GM18867 (cell line): ENCODE measurements around the gene DCAF7.

ENCODE experiments used
- ATAC-seq: cut with Tn5 transposase; IDR thresholded peaks from one replicate; pipeline ENCODE4 v1.9.1; 2021; ENCODE audit warnings: mild to moderate bottlenecking, moderate library complexity; ENCODE audit not compliant: unreplicated experiment

Gene DCAF7

GRCh38 chr17:63623786-63624530, 73.7 kb downstream of the DCAF7 start:
- ATAC-seq, result no peak

DNA sequence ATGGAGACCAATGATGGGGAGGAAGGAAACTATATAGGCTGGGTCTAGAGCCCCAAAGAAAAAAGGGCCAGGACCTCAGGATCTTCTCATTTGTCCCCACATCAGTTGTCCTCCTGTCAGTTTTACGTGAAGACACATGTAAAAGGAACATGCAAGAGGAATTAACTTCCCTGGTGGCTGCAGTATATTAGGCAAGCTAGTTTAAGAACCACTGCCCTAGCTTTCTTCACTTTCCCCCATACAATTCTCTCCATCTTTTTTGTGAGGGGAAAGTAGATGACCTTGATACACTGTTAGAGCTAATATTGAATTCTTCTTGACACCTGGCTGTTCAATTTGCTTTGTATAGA, 74.2 kb downstream of the DCAF7 start:
- no peak for ATAC-seq

GRCh38 chr17:63626551-63627180, 76.4 kb downstream of the DCAF7 start:
- ATAC-seq, result no peak

GRCh38 chr17:63629627-63630026, 79.3 kb downstream of the DCAF7 start:
- ATAC-seq, result no peak

DNA sequence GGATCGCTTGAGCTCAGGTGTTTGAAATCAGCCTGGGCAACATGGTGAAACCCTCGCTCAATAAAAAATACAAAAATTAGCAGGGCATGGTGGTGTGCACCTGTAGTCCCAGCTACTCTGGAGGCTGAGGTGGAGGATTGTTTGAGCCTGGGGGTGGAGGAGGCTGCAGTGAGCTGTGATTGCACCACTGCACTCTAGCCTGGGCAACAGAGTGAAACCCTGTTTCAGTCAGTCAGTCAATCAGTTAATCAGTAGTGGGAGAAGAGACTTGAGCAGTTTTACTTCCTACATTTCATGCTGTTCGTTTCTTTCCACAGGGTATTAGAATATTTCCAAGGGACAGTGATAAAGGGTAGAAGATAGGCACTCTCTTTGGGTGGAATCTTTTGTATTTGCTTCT, 80.8 kb downstream of the DCAF7 start:
- no peak for ATAC-seq

DNA sequence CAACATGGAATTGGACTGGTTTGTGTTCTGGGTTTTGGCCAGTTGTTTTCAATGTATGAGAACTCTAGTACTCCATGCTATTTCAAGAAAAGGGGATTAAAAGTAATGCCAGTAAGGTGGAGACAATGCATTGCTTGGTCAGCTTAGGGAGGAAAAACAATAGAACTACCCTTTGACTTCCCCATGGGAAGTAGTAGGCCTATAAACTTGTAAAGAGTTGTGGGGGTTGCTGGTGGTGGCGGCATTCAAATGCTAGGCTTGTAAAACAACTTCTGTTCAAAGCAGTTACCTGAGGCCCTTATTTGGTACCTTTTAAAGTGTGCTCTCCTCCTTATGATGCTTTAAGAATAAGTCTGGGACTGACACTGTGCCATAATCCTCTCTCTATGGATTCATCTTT, 81.3 kb downstream of the DCAF7 start:
- no peak for ATAC-seq

DNA sequence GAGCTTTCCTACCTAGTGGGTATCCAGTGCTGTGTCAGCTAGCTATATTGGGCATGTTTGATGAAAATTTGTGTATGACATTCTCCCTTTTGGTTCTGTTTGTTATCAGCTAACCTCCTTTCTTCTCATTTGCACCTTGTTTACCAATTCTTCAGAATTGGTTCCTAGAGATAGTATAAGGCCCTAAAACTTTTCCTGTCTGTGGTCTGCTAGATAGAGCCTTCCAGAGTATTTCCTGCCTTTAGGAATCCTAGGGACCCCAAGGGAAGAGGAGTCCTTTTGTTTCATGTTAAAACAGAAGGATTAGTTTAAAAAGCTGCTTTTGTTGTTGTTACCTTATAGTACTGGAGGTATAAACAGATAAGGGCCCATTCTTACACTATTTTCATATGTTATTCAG, 83.5 kb downstream of the DCAF7 start:
- no peak for ATAC-seq

DNA sequence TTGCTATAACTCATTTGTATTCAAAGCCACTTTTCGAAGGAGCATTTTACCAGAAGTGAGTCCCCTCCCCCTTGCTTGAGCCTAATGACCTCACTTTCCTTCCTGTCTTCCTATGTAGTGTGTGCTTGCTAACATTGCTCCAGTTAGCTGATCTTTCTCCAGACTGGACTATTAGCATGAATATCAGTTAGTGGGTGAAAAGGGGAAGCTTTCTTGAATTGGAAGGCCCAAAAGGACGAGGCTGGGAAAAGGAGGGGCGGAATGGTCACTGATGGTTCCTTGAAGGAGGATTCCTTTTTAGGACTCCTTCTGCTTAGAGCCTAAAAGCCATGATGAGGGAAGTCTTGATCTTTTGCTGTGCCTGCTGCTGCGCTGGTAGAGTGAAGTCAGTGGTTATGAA, 83.9 kb downstream of the DCAF7 start:
- no peak for ATAC-seq

- no peak for ATAC-seq
These were observed 84.5 kb downstream of the DCAF7 start for GRCh38 chr17:63634816-63635215.

DNA sequence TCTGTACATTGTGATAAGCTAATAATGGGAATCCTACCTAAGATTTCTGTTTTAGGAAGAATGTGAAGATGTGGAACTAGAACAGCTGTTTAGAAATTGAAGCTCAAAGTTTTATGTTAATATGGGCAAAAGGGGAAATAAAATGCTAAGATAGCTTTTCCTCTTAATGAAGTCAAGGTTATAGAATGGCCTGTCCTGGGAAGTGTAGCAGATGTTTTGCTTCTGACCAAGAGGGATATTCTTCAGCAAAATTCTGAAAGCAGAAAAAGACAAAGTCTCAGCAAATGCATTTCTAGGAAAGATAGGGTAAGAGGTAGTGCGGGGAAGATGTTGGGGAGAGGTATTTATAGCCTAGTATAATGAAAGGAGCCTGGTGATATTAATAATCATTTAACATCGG, 85.0 kb downstream of the DCAF7 start:
- ATAC-seq, result no peak

DNA sequence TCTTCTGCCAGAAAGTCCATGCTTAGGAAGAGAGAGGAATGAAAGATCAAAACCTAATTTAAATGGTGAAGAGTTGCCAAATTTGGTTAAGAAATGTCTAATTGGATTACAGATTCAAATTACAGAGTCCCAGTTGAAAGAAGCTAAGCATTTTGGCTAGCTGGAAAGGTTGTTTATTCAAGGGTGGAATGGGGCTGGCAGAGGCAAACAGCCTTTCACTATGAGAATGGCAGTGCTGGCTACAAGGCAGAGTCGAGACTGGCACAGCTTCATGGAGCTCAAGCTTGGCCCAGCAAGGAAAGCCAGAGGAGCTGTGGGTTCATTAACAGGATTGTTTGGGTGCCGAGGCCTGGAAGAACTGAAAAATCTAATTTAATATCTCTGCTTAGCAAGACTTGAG, 85.5 kb downstream of the DCAF7 start:
- ATAC-seq, result no peak

DNA sequence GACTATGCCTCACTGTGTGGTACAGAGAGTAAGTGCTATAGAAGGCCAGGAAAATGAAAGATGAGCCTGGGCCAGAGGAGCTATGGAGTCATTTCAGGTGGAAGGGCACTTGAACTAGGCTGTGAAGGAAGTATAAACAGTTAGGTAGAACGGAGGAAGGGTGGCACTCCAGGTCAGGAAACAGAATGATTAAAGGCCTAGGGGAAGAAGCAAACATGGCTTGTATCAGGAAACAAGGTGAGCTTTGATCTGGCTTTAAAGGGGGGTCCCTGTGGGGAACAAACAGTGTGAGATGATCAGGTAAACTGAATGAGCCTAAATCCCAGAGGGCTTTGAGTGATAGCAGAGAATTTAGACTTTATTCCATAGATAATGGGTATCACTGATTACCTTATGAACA, 88.8 kb downstream of the DCAF7 start:
- ATAC-seq, result no peak

GRCh38 chr17:63640038-63640437, 89.8 kb downstream of the DCAF7 start:
- ATAC-seq, result no peak

DNA sequence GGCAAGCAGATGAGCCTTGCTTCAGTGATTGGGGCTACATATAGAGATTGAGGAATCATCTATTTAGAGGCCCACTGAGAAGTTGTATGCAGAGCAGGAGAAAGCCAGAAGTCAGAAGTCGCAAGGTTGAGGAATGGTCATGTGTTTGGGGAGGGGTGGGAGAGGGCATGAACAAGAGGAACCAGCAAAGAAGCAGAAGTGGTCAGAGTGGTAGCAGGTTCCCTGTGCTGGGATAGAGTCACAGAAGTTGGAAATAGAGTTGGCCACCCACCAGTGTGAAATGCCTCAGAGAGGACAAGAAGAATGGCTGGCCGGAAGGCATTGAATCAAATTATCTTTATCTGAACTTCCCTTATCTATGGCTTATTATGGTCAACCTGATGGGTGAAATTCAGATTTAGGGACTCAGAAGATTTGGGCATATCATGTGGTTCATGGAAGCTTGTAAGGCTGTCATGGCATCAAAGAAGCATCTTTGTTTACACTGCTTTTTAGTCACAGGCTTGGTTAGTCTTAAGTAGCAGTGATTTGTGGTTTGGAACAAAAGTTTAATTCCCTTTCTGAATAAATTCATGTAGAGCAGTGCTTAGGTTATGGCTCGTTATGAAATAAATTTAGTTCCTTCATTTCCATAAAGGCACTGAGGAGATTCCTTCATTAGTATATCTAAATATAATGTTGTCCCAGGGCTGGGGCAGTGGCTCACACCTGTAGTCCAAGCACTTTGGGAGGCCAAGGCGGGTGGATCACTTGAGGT, 91.6 kb downstream of the DCAF7 start:
- ATAC-seq, result no peak
